H9 (cell line): ENCODE data around the gene RBM19. TPM values are rescaled to one million over a fixed set of nuclear protein-coding genes. Genes with fewer than 3 reads are reported as not detected.

ENCODE experiments used
- DNase-seq: peaks from one replicate; pipeline ENCODE4 v3.0.0-alpha.2; 2017
- H2AFZ ChIP-seq: one replicate; pipeline ENCODE4 v1.6.1; 2013; ENCODE audit warnings: mild to moderate bottlenecking, low read length, control low read depth, moderate library complexity
- H2AK5ac ChIP-seq: 2 replicates; pipeline ENCODE4 v1.6.1; 2013; ENCODE audit warnings: low read length, control low read depth, mixed read lengths; ENCODE audit not compliant: insufficient read length
- H2BK120ac ChIP-seq: one replicate; pipeline ENCODE4 v1.6.1; 2013; ENCODE audit warnings: low read depth, mild to moderate bottlenecking, low read length, control low read depth, inconsistent platforms; ENCODE audit not compliant: poor library complexity, severe bottlenecking
- H2BK12ac ChIP-seq: 2 replicates; pipeline ENCODE4 v1.6.1; 2013; ENCODE audit warnings: low read length, control low read depth, mixed read lengths, low read depth; ENCODE audit not compliant: insufficient read length
- H2BK15ac ChIP-seq: 2 replicates; pipeline ENCODE4 v1.6.1; 2013; ENCODE audit warnings: low read depth, low read length, control low read depth
- H2BK20ac ChIP-seq: one replicate; pipeline ENCODE4 v1.6.1; 2013; ENCODE audit warnings: low read depth, mild to moderate bottlenecking, low read length, control low read depth, inconsistent platforms; ENCODE audit not compliant: poor library complexity, severe bottlenecking
- H2BK5ac ChIP-seq: 2 replicates; pipeline ENCODE4 v1.6.1; 2013; ENCODE audit warnings: low read length, control low read depth, mixed read lengths; ENCODE audit not compliant: insufficient read length
- H3K14ac ChIP-seq: 2 replicates; pipeline ENCODE4 v1.6.1; 2013; ENCODE audit warnings: low read length, control low read depth; ENCODE audit not compliant: insufficient read depth
- H3K18ac ChIP-seq: 2 replicates; pipeline ENCODE4 v1.6.1; 2013; ENCODE audit warnings: low read depth, mild to moderate bottlenecking, mixed read lengths, low read length, control low read depth; ENCODE audit not compliant: insufficient read length
- H3K23ac ChIP-seq: 2 replicates; pipeline ENCODE4 v1.6.1; 2013; ENCODE audit warnings: low read length, control low read depth, mixed read lengths, low read depth; ENCODE audit not compliant: insufficient read length
- H3K23me2 ChIP-seq: 2 replicates; pipeline ENCODE4 v1.6.1; 2013; ENCODE audit warnings: low read depth, mild to moderate bottlenecking, mixed read lengths, low read length, control low read depth; ENCODE audit not compliant: insufficient read length, poor library complexity, severe bottlenecking
- H3K27ac ChIP-seq: 2 replicates; pipeline ENCODE4 v1.5.1; 2013; ENCODE audit warnings: low read length, control low read depth, mixed read lengths, low read depth; ENCODE audit not compliant: insufficient read length
- H3K27me3 ChIP-seq: 2 replicates; pipeline ENCODE4 v1.6.1; 2013; ENCODE audit warnings: low read length, control low read depth, inconsistent platforms; ENCODE audit not compliant: insufficient read depth
- H3K4ac ChIP-seq: 2 replicates; pipeline ENCODE4 v1.6.1; 2013; ENCODE audit warnings: low read depth, mild to moderate bottlenecking, control low read depth, inconsistent platforms, low read length, moderate library complexity
- H3K4me1 ChIP-seq: 2 replicates; pipeline ENCODE4 v1.6.1; 2013; ENCODE audit warnings: low read length, control low read depth, inconsistent platforms; ENCODE audit not compliant: insufficient read depth
- H3K4me2 ChIP-seq: 2 replicates; pipeline ENCODE4 v1.6.1; 2013; ENCODE audit warnings: low read length, control low read depth, mixed read lengths; ENCODE audit not compliant: insufficient read length, insufficient read depth
- H3K56ac ChIP-seq: 2 replicates; pipeline ENCODE4 v1.6.1; 2013; ENCODE audit warnings: low read depth, mild to moderate bottlenecking, mixed read lengths, low read length, control low read depth; ENCODE audit not compliant: insufficient read length
- H3K79me1 ChIP-seq: 2 replicates; pipeline ENCODE4 v1.6.1; 2013; ENCODE audit warnings: low read depth, mild to moderate bottlenecking, moderate library complexity, low read length, control low read depth, inconsistent platforms; ENCODE audit not compliant: insufficient read depth, poor library complexity, severe bottlenecking
- H3K79me2 ChIP-seq: 2 replicates; pipeline ENCODE4 v1.6.1; 2013; ENCODE audit warnings: low read length, control low read depth, inconsistent platforms; ENCODE audit not compliant: insufficient read depth
- H3K9ac ChIP-seq: 2 replicates; pipeline ENCODE4 v1.6.1; 2013; ENCODE audit warnings: low read length, control low read depth, mixed read lengths; ENCODE audit not compliant: insufficient read length; ENCODE audit errors: extremely low read depth
- H3K9me3 ChIP-seq: one replicate; pipeline ENCODE4 v1.6.1; 2013; ENCODE audit warnings: low read depth, low read length, inconsistent platforms; ENCODE audit not compliant: control insufficient read depth
- H3T11ph ChIP-seq: one replicate; pipeline ENCODE4 v1.6.1; 2013; ENCODE audit warnings: mild to moderate bottlenecking, low read length, control low read depth, inconsistent platforms
- H4K20me1 ChIP-seq: one replicate; pipeline ENCODE4 v1.6.1; 2013; ENCODE audit not compliant: control insufficient read depth, insufficient read length, insufficient read depth
- H4K5ac ChIP-seq: 2 replicates; pipeline ENCODE4 v1.6.1; 2013; ENCODE audit warnings: low read depth, mild to moderate bottlenecking, mixed read lengths, low read length, control low read depth; ENCODE audit not compliant: insufficient read length
- H4K8ac ChIP-seq: replicated peaks from 2 replicates; pipeline ENCODE4 v1.6.1; 2013; ENCODE audit warnings: low read length, control low read depth, mixed read lengths, low read depth; ENCODE audit not compliant: insufficient read length
- H4K91ac ChIP-seq: 2 replicates; pipeline ENCODE4 v1.6.1; 2013; ENCODE audit warnings: low read depth, mild to moderate bottlenecking, moderate library complexity, mixed read lengths, low read length, control low read depth; ENCODE audit not compliant: insufficient read length
- H3K27ac Mint-ChIP-seq, 3 experiments: 2 replicates in 2 of 3; 3 replicates in 1 of 3; pipeline ENCODE4 v1.8.0; 2020 to 2021; ENCODE audit warnings: mixed read lengths in 3 of 3, mild to moderate bottlenecking in 1 of 3, moderate library complexity in 1 of 3
- H3K27me3 Mint-ChIP-seq: 2 replicates; pipeline ENCODE4 v1.8.0; 2021; ENCODE audit warnings: low read depth, mild to moderate bottlenecking, moderate library complexity, mixed read lengths
- H3K36me3 Mint-ChIP-seq, 3 experiments: 2 replicates in 2 of 3; 3 replicates in 1 of 3; pipeline ENCODE4 v1.8.0; 2020 to 2021; ENCODE audit warnings: low read depth in 3 of 3, mixed read lengths in 3 of 3; ENCODE audit not compliant: insufficient read depth in 1 of 3
- H3K4me1 Mint-ChIP-seq, 2 experiments: 2 replicates each; pipeline ENCODE4 v1.8.0; 2020; ENCODE audit warnings: mixed read lengths in 2 of 2
- H3K4me3 Mint-ChIP-seq, 2 experiments: 2 replicates in 1 of 2; 3 replicates in 1 of 2; pipeline ENCODE4 v1.8.0; 2020 to 2021; ENCODE audit warnings: mild to moderate bottlenecking in 2 of 2, mixed read lengths in 2 of 2, moderate library complexity in 1 of 2
- H3K9me3 Mint-ChIP-seq, 2 experiments: 2 replicates in 1 of 2; 3 replicates in 1 of 2; pipeline ENCODE4 v1.8.0; 2020; ENCODE audit warnings: mild to moderate bottlenecking in 2 of 2, mixed read lengths in 2 of 2, moderate library complexity in 1 of 2
- CTCF ChIP-seq: fragments of 200-600 bp; sonication (generic); conservative IDR thresholded peaks from 3 replicates; pipeline ENCODE4 v1.8.0; 2021; ENCODE audit warnings: antibody characterized with exemption, mild to moderate bottlenecking
- WGBS: extraction: QIAGEN DNeasy Blood & Tissue Kit; methylation state at CpG from one replicate; pipeline ENCODE4 v1.1.7; 2013; ENCODE audit warnings: missing lambda C conversion rate, low lambda C conversion rate, mixed read lengths; ENCODE audit not compliant: insufficient read length; ENCODE audit errors: extremely low coverage; 5-methylcytosine and 5-hydroxymethylcytosine counted together
- total RNA-seq: library from RNA; stranded (reverse); gene quantifications from 2 replicates; pipeline ENCODE4 v1.2.1, GENCODE V29; 2021

RBM19 gene
- total RNA-seq, 1 experiment from 2014 or later: 32.2 TPM

- H3K23ac ChIP-seq: no peak overlapping the region
- DNase-seq: no peak
- no peaks in the 10 kb centered on the region for H3K27me3 Mint-ChIP-seq
- no peaks in the 10 kb centered on the region for H3K27me3 ChIP-seq
- H2BK20ac ChIP-seq: no peak overlapping the region
- WGBS: no CpG with 5 or more reads among the region's 2 CpGs
- H2AFZ ChIP-seq: no peak overlapping the region
- no peak overlapping the region for H3K18ac ChIP-seq
- H3K79me1 ChIP-seq: no peaks in the 10 kb centered on the region
- no peak overlapping the region for H3K4me3 Mint-ChIP-seq
- no peaks in the 10 kb centered on the region for H3K79me2 ChIP-seq
- no peaks in the 10 kb centered on the region for H3K9me3 ChIP-seq
- H2BK15ac ChIP-seq: no peak overlapping the region
- no peaks in the 10 kb centered on the region for H4K20me1 ChIP-seq
- H2BK5ac ChIP-seq: no peak overlapping the region
- no peak overlapping the region for H3K14ac ChIP-seq
- H3K27ac ChIP-seq: no peak overlapping the region
- H2BK120ac ChIP-seq: no peak overlapping the region
- no peak overlapping the region for H2BK12ac ChIP-seq
- TF ChIP-seq CTCF: no peak
- no peak overlapping the region for H2AK5ac ChIP-seq
- H3K4me1 Mint-ChIP-seq: peaks cover 18 to 25% of the 10 kb centered on the region in 2 experiments
- no peak overlapping the region; a peak in 2 of 7 replicates for H3K27ac Mint-ChIP-seq
- H4K91ac ChIP-seq: no peak overlapping the region
- no peaks in the 10 kb centered on the region; the same call in 1 of the 2 replicates for H3K4me1 ChIP-seq
- H3K36me3 Mint-ChIP-seq: peaks cover 0 to 9% (median 2%) of the 10 kb centered on the region in 3 experiments; a peak in 5 of 7 replicates
- no peaks in the 10 kb centered on the region for H3K23me2 ChIP-seq
- H3K4ac ChIP-seq: no peak overlapping the region
- H3K9ac ChIP-seq: no peak overlapping the region
- no peak overlapping the region for H3T11ph ChIP-seq
- no peak overlapping the region for H4K5ac ChIP-seq
- no peak overlapping the region for H3K56ac ChIP-seq
- no peak overlapping the region for H4K8ac ChIP-seq
- no peaks in the 10 kb centered on the region for H3K9me3 Mint-ChIP-seq
- H3K4me2 ChIP-seq: no peak overlapping the region
Measured at GRCh38 chr12:113900716-113901115, 65.4 kb downstream of the RBM19 start.
